SU-DHL-6 (cell line): Measurements from ENCODE around the gene GLI3.

Source experiments
- H2AFZ ChIP-seq: fragments of 200-600 bp; sonication (generic); 2 replicates; pipeline ENCODE4 v1.6.1; 2014; ENCODE audit warnings: low read depth, mild to moderate bottlenecking, moderate library complexity, mixed read lengths, antibody characterized with exemption, low read length; ENCODE audit not compliant: severe bottlenecking
- H3F3A ChIP-seq: fragments of 200-600 bp; shearing (Covaris generic); 2 replicates; pipeline ENCODE4 v1.6.0; 2016; ENCODE audit warnings: antibody characterized with exemption, mild to moderate bottlenecking; ENCODE audit not compliant: insufficient read depth
- H3K27ac ChIP-seq: fragments of 200-600 bp; sonication (generic); 2 replicates; pipeline ENCODE4 v1.5.1; 2016; ENCODE audit warnings: low read depth, mild to moderate bottlenecking, low read length, moderate library complexity, mixed read lengths
- H3K27me3 ChIP-seq: fragments of 200-600 bp; sonication (generic), shearing (Covaris generic); 2 replicates; pipeline ENCODE4 v1.6.0; 2014; ENCODE audit warnings: mild to moderate bottlenecking, low read length
- H3K36me3 ChIP-seq: fragments of 200-600 bp; sonication (generic); 2 replicates; pipeline ENCODE4 v1.6.1; 2014; ENCODE audit warnings: mild to moderate bottlenecking, low read length, mixed read lengths
- H3K4me2 ChIP-seq: fragments of 300-600, 200-600 bp; shearing (Covaris generic), sonication (generic); 2 replicates; pipeline ENCODE4 v1.6.0; 2014; ENCODE audit warnings: low read length, low read depth, mild to moderate bottlenecking; ENCODE audit not compliant: poor library complexity, severe bottlenecking
- H3K4me3 ChIP-seq: fragments of 200-600 bp; sonication (generic); 2 replicates; pipeline ENCODE4 v1.5.1; 2014; ENCODE audit warnings: antibody characterized with exemption, low read length, mild to moderate bottlenecking, mixed read lengths; ENCODE audit not compliant: insufficient read depth, poor library complexity, severe bottlenecking
- H3K79me2 ChIP-seq: fragments of 200-600 bp; sonication (generic); 2 replicates; pipeline ENCODE4 v1.6.1; 2014; ENCODE audit warnings: mild to moderate bottlenecking, low read length, moderate library complexity; ENCODE audit not compliant: insufficient read depth
- H3K9ac ChIP-seq: fragments of 200-600 bp; sonication (generic); 2 replicates; pipeline ENCODE4 v1.7.0; 2014; ENCODE audit warnings: mild to moderate bottlenecking, low read length
- H3K9me2 ChIP-seq: fragments of 200-600 bp; sonication (generic); replicated peaks from 2 replicates; pipeline ENCODE4 v1.6.1; 2014; ENCODE audit warnings: low read length; ENCODE audit not compliant: insufficient read depth
- H3K9me3 ChIP-seq: fragments of 200-600 bp; sonication (generic); 2 replicates; pipeline ENCODE4 v1.6.1; 2014; ENCODE audit warnings: low read length, mixed read lengths; ENCODE audit not compliant: insufficient read depth
- H4K20me1 ChIP-seq: fragments of 200-600 bp; sonication (generic); 2 replicates; pipeline ENCODE4 v1.6.1; 2014; ENCODE audit warnings: low read depth, mild to moderate bottlenecking, antibody characterized with exemption, low read length, moderate library complexity, mixed read lengths
- CTCF ChIP-seq: fragments of 200-600 bp; sonication (generic); IDR thresholded peaks from one replicate; pipeline ENCODE4 v1.5.1; 2017; ENCODE audit warnings: antibody characterized with exemption, mild to moderate bottlenecking, low read length, moderate library complexity; ENCODE audit not compliant: insufficient read depth, poor library complexity, severe bottlenecking
- EZH2phosphoT487 ChIP-seq: fragments of 200-600 bp; sonication (generic), shearing (Covaris generic); conservative IDR thresholded peaks from 2 replicates; pipeline ENCODE4 v1.6.1; 2018; ENCODE audit warnings: mild to moderate bottlenecking, antibody characterized with exemption, low read length, moderate library complexity, mixed read lengths

The GLI3 gene

GRCh38 chr7:41911792-41912191 lies 325.2 kb downstream of the GLI3 start:
- no peak overlapping the region for H3K4me3 ChIP-seq
- H3K27me3 ChIP-seq = no peaks in the 10 kb centered on the region
- H3K36me3 ChIP-seq = no peaks in the 10 kb centered on the region
- H3K9me2 ChIP-seq = no peaks in the 10 kb centered on the region
- H3K79me2 ChIP-seq = no peaks in the 10 kb centered on the region
- no peak overlapping the region for H3K27ac ChIP-seq
- H3F3A ChIP-seq = no peaks in the 10 kb centered on the region
- H4K20me1 ChIP-seq = no peaks in the 10 kb centered on the region
- no peak overlapping the region for H3K9ac ChIP-seq
- H3K4me2 ChIP-seq = no peak overlapping the region
- no peak for TF ChIP-seq CTCF
- TF ChIP-seq EZH2phosphoT487 = no peak
- no peak overlapping the region for H2AFZ ChIP-seq
- H3K9me3 ChIP-seq = no peaks in the 10 kb centered on the region
